IMR-90 (cell line): ENCODE measurements around the gene ARL5C.

Source experiments
- BHLHE40 ChIP-seq: fragments of 150-350 bp; IDR thresholded peaks from 2 replicates; pipeline ENCODE4 v1.6.1; 2016; ENCODE audit warnings: mild to moderate bottlenecking, low read depth, low read length
- CEBPB ChIP-seq: IDR thresholded peaks from 2 replicates; pipeline ENCODE4 v1.6.1; 2012; ENCODE audit warnings: low read depth, low read length, improper control_type of control experiment
- CHD1 ChIP-seq: IDR thresholded peaks from 2 replicates; pipeline ENCODE4 v1.6.1; 2012; ENCODE audit warnings: low read depth, low read length, improper control_type of control experiment
- CTCF ChIP-seq: conservative IDR thresholded peaks from 2 replicates; pipeline ENCODE4 v1.5.1; 2012; ENCODE audit warnings: mild to moderate bottlenecking, low read depth, low read length, improper control_type of control experiment
- MAZ ChIP-seq: IDR thresholded peaks from 2 replicates; pipeline ENCODE4 v1.6.1; 2012; ENCODE audit warnings: low read depth, mild to moderate bottlenecking, low read length, improper control_type of control experiment, moderate library complexity, borderline replicate concordance
- POLR2A ChIP-seq: IDR thresholded peaks from 2 replicates; pipeline ENCODE4 v1.6.1; 2012; ENCODE audit warnings: mild to moderate bottlenecking, low read depth, low read length
- RAD21 ChIP-seq: IDR thresholded peaks from 2 replicates; pipeline ENCODE4 v1.6.1; 2012; ENCODE audit warnings: low read length, improper control_type of control experiment

DNA sequence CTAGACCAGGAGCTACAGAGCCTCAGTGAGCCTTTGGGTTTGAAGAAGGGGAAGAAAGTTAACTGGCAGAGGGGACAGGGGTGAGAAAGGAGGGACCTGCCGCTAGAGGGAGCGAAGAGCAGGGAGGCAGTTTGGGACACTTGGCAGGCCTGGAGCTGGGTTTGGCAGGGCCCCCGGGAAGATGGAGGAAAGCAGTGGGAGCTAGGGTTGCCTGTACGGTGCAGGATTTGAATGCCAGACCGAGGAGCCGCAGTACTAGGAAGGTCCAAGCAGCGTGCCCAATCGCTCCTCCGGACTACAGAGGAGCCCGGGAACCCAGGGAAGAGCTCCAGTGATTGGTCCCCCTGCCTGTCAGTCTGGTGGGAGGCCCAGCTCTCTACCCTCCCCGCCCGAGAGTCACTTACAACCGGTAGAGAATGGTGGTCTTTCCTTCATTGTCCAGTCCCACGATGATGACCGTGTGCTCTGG lies 1.3 kb downstream of the ARL5C start:
- TF ChIP-seq BHLHE40 (no peak), CTCF (peak; percentile 86), POLR2A (no peak), RAD21 (peak; percentile 59), MAZ (no peak), CHD1 (no peak), CEBPB (no peak)
